ENCODE measurements around the gene MARCKSL1. TPM values are rescaled to one million over a fixed set of nuclear protein-coding genes. Genes with fewer than 3 reads are reported as not detected.

The MARCKSL1 gene
- total RNA-seq, 1 experiment from 2014 or later = 445 TPM

DNA sequence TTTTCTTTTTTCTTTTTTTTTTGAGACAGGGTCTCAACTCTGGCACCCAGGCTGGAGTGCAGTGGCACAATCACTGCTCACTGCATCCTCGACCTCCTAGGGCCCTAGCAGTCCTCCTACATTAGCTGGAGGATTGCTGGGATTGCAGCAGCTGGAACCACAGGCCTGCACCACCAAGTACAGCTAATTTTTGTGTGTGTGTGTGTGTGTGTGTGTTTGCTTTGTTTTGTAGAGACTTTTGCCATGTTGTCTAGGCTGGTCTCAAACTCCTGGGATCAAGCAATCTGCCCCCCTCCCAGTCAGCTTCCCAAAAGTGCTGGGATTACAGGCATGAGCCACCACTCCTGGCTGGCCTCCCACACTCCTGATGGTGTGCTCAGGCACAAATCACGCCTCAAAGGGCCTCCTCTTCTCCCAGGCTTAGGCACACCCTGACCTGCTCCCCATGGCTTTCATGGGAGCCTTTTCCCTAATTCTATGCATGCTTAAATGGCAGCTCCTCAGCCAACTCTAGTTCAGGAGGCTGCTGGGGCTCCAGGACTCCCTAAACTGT is 16.9 kb upstream of the MARCKSL1 start:
- ChIA-PET POLR2A (ENCODE audit: low non-redundant PET) (interaction anchor here (0.7 kb wide), 1 partner anchor 22 kb away, joined by 3 read pairs; no protein-coding TSS in a partner anchor), CTCF (no interaction called here)
- intact Hi-C loops (cut with micrococcal nuclease; ENCODE audit: unreplicated experiment) = no loop called here
- no peak overlapping the region for H3K4me3 ChIP-seq (ENCODE audit: low read depth, low read length, poor library complexity, severe bottlenecking)
- peaks cover 5% of the 10 kb centered on the region for H3K9me3 ChIP-seq (ENCODE audit: low read depth, low read length, poor library complexity, severe bottlenecking)
- peaks cover 8% of the 10 kb centered on the region for H3K4me1 ChIP-seq (ENCODE audit: insufficient read depth, low read length, poor library complexity, severe bottlenecking)
- no peak overlapping the region for H3K27ac ChIP-seq (ENCODE audit: low read depth, low read length, poor library complexity, severe bottlenecking)
- no peaks in the 10 kb centered on the region for H3K27me3 ChIP-seq (replicated peaks; ENCODE audit: insufficient read depth, low read depth, low read length, poor library complexity)
- TSS peak; percentile 25 for BruUV-seq (replicated peaks)
- TF ChIP-seq EZH2 (IDR thresholded peaks at IDR 0.05; ENCODE audit: borderline replicate concordance, low read depth, low read length, poor library complexity, severe bottlenecking) = no peak
- no peak for TF ChIP-seq CTCF (conservative IDR thresholded peaks at IDR 0.05; ENCODE audit: low read depth, low read length)
- no peaks in the 10 kb centered on the region for H3K36me3 ChIP-seq (ENCODE audit: insufficient read depth, low read length, poor library complexity, severe bottlenecking)
- DNase-seq (ENCODE audit: low spot score) = no peak

- Histone ChIP-seq H3K4me3 (ENCODE audit: low read depth, low read length, poor library complexity, severe bottlenecking) (peak overlapping the region; percentile 63), H3K27me3 (replicated peaks; ENCODE audit: insufficient read depth, low read depth, low read length, poor library complexity) (no peaks in the 10 kb centered on the region), H3K36me3 (ENCODE audit: insufficient read depth, low read length, poor library complexity, severe bottlenecking) (no peaks in the 10 kb centered on the region), H3K4me1 (ENCODE audit: insufficient read depth, low read length, poor library complexity, severe bottlenecking) (peaks cover 8% of the 10 kb centered on the region), H3K9me3 (ENCODE audit: low read depth, low read length, poor library complexity, severe bottlenecking) (peaks cover 5% of the 10 kb centered on the region), H3K27ac (ENCODE audit: low read depth, low read length, poor library complexity, severe bottlenecking) (peak overlapping the region; percentile 90)
- POLR2A ChIA-PET (ENCODE audit: low non-redundant PET) = interaction anchor here (0.5 to 0.7 kb wide), 2 partner anchors 9 to 21 kb away, joined by 3 to 14 read pairs; no protein-coding TSS in a partner anchor
- TF ChIP-seq CTCF (conservative IDR thresholded peaks at IDR 0.05; ENCODE audit: low read depth, low read length) (no peak), EZH2 (IDR thresholded peaks at IDR 0.05; ENCODE audit: borderline replicate concordance, low read depth, low read length, poor library complexity, severe bottlenecking) (no peak)
- intact Hi-C loops (cut with micrococcal nuclease; ENCODE audit: unreplicated experiment) = no loop called here
- no TSS peak for BruUV-seq (replicated peaks)
- no peak for DNase-seq (ENCODE audit: low spot score)
- CTCF ChIA-PET = no interaction called here
Observed at GRCh38 chr1:32352239-32352745, 16.3 kb upstream of the MARCKSL1 start.

DNA sequence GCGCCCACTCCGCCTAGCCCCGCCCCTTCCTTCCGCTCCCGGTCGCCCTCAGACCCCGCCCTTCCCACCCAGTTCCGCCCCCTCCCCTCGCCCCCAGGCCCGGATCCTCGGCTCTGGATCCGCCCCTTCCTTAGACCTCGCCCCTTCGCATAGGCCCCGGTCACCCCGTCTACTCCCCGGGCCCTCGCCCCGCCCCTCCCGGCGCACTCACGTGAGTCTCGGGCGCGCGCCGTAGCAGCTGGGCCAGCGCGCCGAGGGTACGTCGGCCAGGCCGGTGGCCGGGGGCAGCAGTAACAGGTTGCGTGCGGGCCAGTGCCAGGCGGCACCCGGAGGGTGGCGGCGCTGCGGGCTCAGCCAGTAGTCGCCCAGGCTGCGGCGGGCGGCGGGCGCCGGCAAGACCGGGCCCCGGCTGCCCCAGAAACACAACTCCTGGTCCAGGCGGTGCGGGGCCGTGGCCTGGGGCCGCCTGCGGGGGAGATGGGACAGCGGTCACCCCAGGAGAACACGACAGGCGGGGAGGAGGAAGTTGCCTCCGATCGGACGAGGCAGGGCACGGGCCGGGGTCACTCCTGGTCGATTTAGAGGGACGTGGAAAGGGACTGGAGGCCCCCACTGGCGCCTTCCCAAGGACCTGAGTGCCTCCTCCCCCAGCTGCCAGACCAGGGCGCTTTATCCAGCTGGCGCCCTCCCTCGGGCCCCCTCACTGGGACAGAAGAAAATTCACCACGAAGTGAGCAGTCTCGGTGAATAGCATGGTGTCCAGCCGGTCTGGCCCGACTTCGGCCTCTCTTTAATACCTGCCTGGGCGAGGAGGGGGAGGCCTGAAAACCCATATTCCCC is 15.6 kb upstream of the MARCKSL1 start:
- Histone ChIP-seq H3K4me3 (ENCODE audit: low read depth, low read length, poor library complexity, severe bottlenecking) (peak overlapping the region; percentile 63), H3K27me3 (replicated peaks; ENCODE audit: insufficient read depth, low read depth, low read length, poor library complexity) (no peaks in the 10 kb centered on the region), H3K36me3 (ENCODE audit: insufficient read depth, low read length, poor library complexity, severe bottlenecking) (no peaks in the 10 kb centered on the region), H3K4me1 (ENCODE audit: insufficient read depth, low read length, poor library complexity, severe bottlenecking) (peaks cover 8% of the 10 kb centered on the region), H3K27ac (ENCODE audit: low read depth, low read length, poor library complexity, severe bottlenecking) (peak overlapping the region; percentile 90), H3K9me3 (ENCODE audit: low read depth, low read length, poor library complexity, severe bottlenecking) (peaks cover 5% of the 10 kb centered on the region)
- intact Hi-C loops (cut with micrococcal nuclease; ENCODE audit: unreplicated experiment) = no loop called here
- POLR2A ChIA-PET (ENCODE audit: low non-redundant PET) = interaction anchor here (0.5 kb wide), 1 partner anchor 8 kb away, joined by 14 read pairs; no protein-coding TSS in a partner anchor
- BruUV-seq (replicated peaks) = no TSS peak
- CTCF ChIA-PET = interaction anchor here (0.6 to 1.0 kb wide), 2 partner anchors 16 to 137 kb away, joined by 3 to 6 read pairs; partner anchors contain the start of gene MARCKSL1
- peak; percentile 97 for DNase-seq (ENCODE audit: low spot score)
- no peak for TF ChIP-seq EZH2 (IDR thresholded peaks at IDR 0.05; ENCODE audit: borderline replicate concordance, low read depth, low read length, poor library complexity, severe bottlenecking)
- no peak for TF ChIP-seq CTCF (conservative IDR thresholded peaks at IDR 0.05; ENCODE audit: low read depth, low read length)
